ENCODE data around the gene TMEM269. TPM values are rescaled to one million over a fixed set of nuclear protein-coding genes. Genes with fewer than 3 reads are reported as not detected.

TMEM269 gene
- total and polyA plus RNA-seq, 4 experiments from 2014 or later, result 0.35 to 0.36 TPM; not detected in 2

- H3K4me1 Mint-ChIP-seq, result peaks cover 19 to 32% (median 28%) of the 10 kb centered on the region in 4 donors
- peaks cover 17% of the 10 kb centered on the region for H3K4me1 ChIP-seq (ENCODE audit: insufficient read depth, low read length)
- H3K27ac Mint-ChIP-seq, result peak overlapping the region; percentile 86 to 96 (median 94)
- no peaks in the 10 kb centered on the region for H3K9me3 ChIP-seq (ENCODE audit: control insufficient read depth in 1 of 2, low read length in 2 of 2)
- no peaks in the 10 kb centered on the region for H3K27me3 ChIP-seq (ENCODE audit: insufficient read depth, low read length)
- ChIA-PET POLR2A (ENCODE audit: partially characterized antibody) (interaction anchor here (1.0 to 4.3 kb wide), 14 partner anchors 9 to 133 kb away, joined by 3 to 66 read pairs (median 4); partner anchors contain the start of genes C1orf50, P3H1, TMEM269 and YBX1), CTCF (ENCODE audit: partially characterized antibody) (interaction anchor here (1.4 to 2.6 kb wide), 3 partner anchors 30 to 49 kb away, joined by 6 to 18 read pairs (median 7); partner anchors contain the start of genes C1orf50, P3H1 and ZNF691)
- peak overlapping the region; percentile 82 to 93 (median 86) for H3K4me3 Mint-ChIP-seq
- H3K27ac ChIP-seq (ENCODE audit: low read depth, low read length), result peak overlapping the region; percentile 87
- no peaks in the 10 kb centered on the region for H3K36me3 ChIP-seq (ENCODE audit: insufficient read depth, low read length)
- peak overlapping the region in 1 of 2 donors; percentile 74 for H3K4me3 ChIP-seq (ENCODE audit: low read length in 2 of 2)
- intact Hi-C loops (cut with micrococcal nuclease), result loop anchor here (1.0 to 10.0 kb wide), 6 partner anchors 30 to 481 kb away; partner anchors contain the start of genes CFAP57, EBNA1BP2, FOXJ3 and SLC2A1
- no peaks in the 10 kb centered on the region for H3K9me3 Mint-ChIP-seq
- DNase-seq, result peak in 1 of 5 donors; percentile 39
- H3K27me3 Mint-ChIP-seq, result no peaks in the 10 kb centered on the region
- H3K36me3 Mint-ChIP-seq, result peaks cover 3 to 16% of the 10 kb centered on the region in 2 donors
Measured at GRCh38 chr1:42815941-42816584, 31.3 kb downstream of the TMEM269 start.

GRCh38 chr1:42816585-42817439, 32.0 kb downstream of the TMEM269 start, which contains the start of the genes ERMAP and SVBP:
TSS of gene ERMAP (plus strand) at chr1:42817122. CDS start at chr1:42830449, 13,327 bp downstream.
TSS of gene SVBP (minus strand) at chr1:42817397. CDS start at chr1:42816544, 853 bp downstream.
- peak within 1 kb of the TSS; percentile 43 to 74 for H3K4me3 ChIP-seq (ENCODE audit: low read length in 2 of 2)
- intact Hi-C loops (cut with micrococcal nuclease), result loop anchor here (1.0 to 10.0 kb wide), 7 partner anchors 29 to 482 kb away; partner anchors contain the start of genes C1orf50, CFAP57, EBNA1BP2 and FOXJ3
- ChIA-PET CTCF (ENCODE audit: partially characterized antibody) (interaction anchor here (0.9 to 2.6 kb wide), 4 partner anchors 29 to 50 kb away, joined by 3 to 18 read pairs (median 6); partner anchors contain the start of genes C1orf50, P3H1 and ZNF691), POLR2A (ENCODE audit: partially characterized antibody) (interaction anchor here (0.7 to 4.3 kb wide), 16 partner anchors 9 to 355 kb away, joined by 3 to 66 read pairs (median 4); partner anchors contain the start of genes C1orf50, CFAP57, EBNA1BP2 and P3H1)
- H3K4me1 ChIP-seq (ENCODE audit: insufficient read depth, low read length), result peaks cover 17% of the 10 kb centered on the region
- H3K9me3 Mint-ChIP-seq, result no peaks in the 10 kb centered on the region
- H3K4me1 Mint-ChIP-seq, result peaks cover 19 to 32% (median 27%) of the 10 kb centered on the region in 4 donors
- H3K4me3 Mint-ChIP-seq, result peak within 1 kb of the TSS; percentile 82 to 93 (median 86)
- no peaks in the 10 kb centered on the region for H3K27me3 ChIP-seq (ENCODE audit: insufficient read depth, low read length)
- H3K27me3 Mint-ChIP-seq, result no peaks in the 10 kb centered on the region
- H3K27ac ChIP-seq (ENCODE audit: low read depth, low read length), result peak within 1 kb of the TSS; percentile 87
- H3K36me3 ChIP-seq (ENCODE audit: insufficient read depth, low read length), result no peaks in the 10 kb centered on the region
- H3K9me3 ChIP-seq (ENCODE audit: control insufficient read depth in 1 of 2, low read length in 2 of 2), result no peaks in the 10 kb centered on the region
- H3K27ac Mint-ChIP-seq, result peak within 1 kb of the TSS; percentile 86 to 96 (median 94)
- H3K36me3 Mint-ChIP-seq, result peaks cover 3 to 13% of the 10 kb centered on the region in 2 donors
- DNase-seq, result peak; percentile 88 to 97 (median 92)

DNA sequence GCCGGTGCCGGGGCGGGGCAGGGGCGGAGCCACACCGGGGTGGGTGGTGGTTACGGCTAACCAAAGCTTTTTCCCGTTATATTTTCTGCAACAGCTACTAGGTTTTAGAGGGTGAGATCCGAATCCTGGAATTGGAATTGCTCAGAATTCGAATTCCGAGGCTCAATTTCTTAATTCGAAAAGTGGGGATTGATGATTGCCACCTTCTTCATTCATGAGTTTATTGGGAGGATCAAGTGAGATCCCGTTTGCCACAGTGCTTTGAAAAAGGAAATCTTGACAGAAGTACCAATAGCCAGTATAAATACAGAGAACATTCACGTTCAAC, 32.6 kb downstream of the TMEM269 start:
- CTCF ChIA-PET (ENCODE audit: partially characterized antibody), result interaction anchor here (0.9 to 2.6 kb wide), 2 partner anchors 29 to 50 kb away, joined by 3 to 18 read pairs; partner anchors contain the start of genes C1orf50, P3H1 and ZNF691
- Mint-ChIP-seq H3K27me3 (no peaks in the 10 kb centered on the region), H3K4me1 (peaks cover 19 to 32% (median 27%) of the 10 kb centered on the region in 4 donors), H3K27ac (peak overlapping the region in 6 of 7 donors; percentile 12 to 88 (median 83)), H3K36me3 (peaks cover 3 to 13% of the 10 kb centered on the region in 2 donors), H3K9me3 (no peaks in the 10 kb centered on the region), H3K4me3 (peak overlapping the region; percentile 79 to 87 (median 82))
- POLR2A ChIA-PET (ENCODE audit: partially characterized antibody), result interaction anchor here (0.7 to 4.3 kb wide), 10 partner anchors 12 to 354 kb away, joined by 3 to 66 read pairs (median 4); partner anchors contain the start of genes C1orf50, CFAP57, EBNA1BP2 and P3H1
- Histone ChIP-seq H3K27me3 (ENCODE audit: insufficient read depth, low read length) (no peaks in the 10 kb centered on the region), H3K4me3 (ENCODE audit: low read length in 2 of 2) (peak overlapping the region; percentile 43 to 74), H3K4me1 (ENCODE audit: insufficient read depth, low read length) (peaks cover 17% of the 10 kb centered on the region), H3K36me3 (ENCODE audit: insufficient read depth, low read length) (no peaks in the 10 kb centered on the region), H3K27ac (ENCODE audit: low read depth, low read length) (peak overlapping the region; percentile 87), H3K9me3 (ENCODE audit: control insufficient read depth in 1 of 2, low read length in 2 of 2) (no peaks in the 10 kb centered on the region)
- no peak for DNase-seq
- intact Hi-C loops (cut with micrococcal nuclease), result loop anchor here (1.0 to 10.0 kb wide), 6 partner anchors 50 to 483 kb away; partner anchors contain the start of genes C1orf50, CFAP57, EBNA1BP2 and FOXJ3

DNA sequence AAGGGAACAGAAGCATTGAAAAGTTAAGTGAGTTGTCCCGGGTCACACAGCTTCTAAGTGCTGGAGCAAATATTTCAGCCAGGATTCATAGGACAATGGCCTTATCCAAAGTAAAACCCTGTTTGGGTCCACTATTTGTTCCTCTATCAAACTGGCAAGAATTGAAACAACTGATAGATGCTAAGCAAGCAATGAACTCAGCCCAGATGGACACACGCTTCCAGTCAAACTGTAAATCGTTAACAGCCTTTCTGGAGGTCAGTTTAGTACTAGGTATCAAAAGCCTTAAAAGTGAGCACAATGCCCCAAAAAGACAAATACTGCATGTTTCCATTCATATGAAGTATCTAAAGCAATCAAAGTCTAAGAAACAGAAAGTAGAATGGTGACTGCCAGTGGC, 33.2 kb downstream of the TMEM269 start:
- Mint-ChIP-seq H3K36me3 (peaks cover 3 to 13% of the 10 kb centered on the region in 2 donors), H3K27ac (peak overlapping the region in 3 of 7 donors; percentile 18 to 86 (median 76)), H3K4me3 (peak overlapping the region; percentile 25 to 86 (median 64)), H3K4me1 (peaks cover 19 to 32% (median 27%) of the 10 kb centered on the region in 4 donors), H3K9me3 (no peaks in the 10 kb centered on the region), H3K27me3 (no peaks in the 10 kb centered on the region)
- ChIA-PET POLR2A (ENCODE audit: partially characterized antibody) (interaction anchor here (0.8 to 4.3 kb wide), 6 partner anchors 18 to 135 kb away, joined by 3 to 66 read pairs (median 17); partner anchors contain the start of genes C1orf50, P3H1, TMEM269 and YBX1), CTCF (ENCODE audit: partially characterized antibody) (interaction anchor here (0.9 to 2.6 kb wide), 2 partner anchors 28 to 51 kb away, joined by 3 to 18 read pairs; partner anchors contain the start of genes C1orf50, P3H1 and ZNF691)
- Histone ChIP-seq H3K4me1 (ENCODE audit: insufficient read depth, low read length) (peaks cover 17% of the 10 kb centered on the region), H3K36me3 (ENCODE audit: insufficient read depth, low read length) (no peaks in the 10 kb centered on the region), H3K27me3 (ENCODE audit: insufficient read depth, low read length) (no peaks in the 10 kb centered on the region), H3K27ac (ENCODE audit: low read depth, low read length) (no peak overlapping the region), H3K4me3 (ENCODE audit: low read length in 2 of 2) (no peak overlapping the region), H3K9me3 (ENCODE audit: control insufficient read depth in 1 of 2, low read length in 2 of 2) (no peaks in the 10 kb centered on the region)
- intact Hi-C loops (cut with micrococcal nuclease), result loop anchor here (1.0 to 10.0 kb wide), 6 partner anchors 51 to 483 kb away; partner anchors contain the start of genes C1orf50, CFAP57, EBNA1BP2 and FOXJ3
- DNase-seq, result no peak

DNA sequence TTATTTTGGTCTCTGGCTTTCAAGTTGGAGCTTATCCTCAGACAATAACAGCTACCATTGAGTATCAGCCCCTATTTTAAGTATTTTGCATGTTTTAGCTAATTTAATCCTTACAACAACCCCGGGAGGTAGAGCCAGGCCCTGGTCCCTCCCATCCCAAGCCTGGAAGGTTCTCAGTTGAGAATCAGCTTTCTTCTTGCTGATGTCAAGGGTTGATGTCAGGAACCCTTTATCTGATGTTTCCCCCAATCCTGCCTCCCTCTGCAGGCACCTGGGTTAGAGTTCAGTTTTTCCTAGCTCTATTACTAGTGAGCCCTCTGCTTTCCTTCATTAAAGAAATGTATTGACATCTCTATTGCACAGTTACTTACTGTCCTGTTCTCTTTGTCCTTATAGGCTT, 36.0 kb downstream of the TMEM269 start:
- intact Hi-C loops (cut with micrococcal nuclease), result no loop called here
- H3K36me3 ChIP-seq (ENCODE audit: insufficient read depth, low read length), result no peaks in the 10 kb centered on the region
- Mint-ChIP-seq H3K9me3 (no peaks in the 10 kb centered on the region), H3K27ac (peak overlapping the region in 2 of 7 donors; percentile 48 to 49), H3K4me3 (no peak overlapping the region), H3K27me3 (no peaks in the 10 kb centered on the region), H3K4me1 (peaks cover 17 to 30% (median 23%) of the 10 kb centered on the region in 4 donors), H3K36me3 (peaks cover 0 to 6% of the 10 kb centered on the region in 2 donors)
- H3K9me3 ChIP-seq (ENCODE audit: control insufficient read depth in 1 of 2, low read length in 2 of 2), result no peaks in the 10 kb centered on the region
- H3K27me3 ChIP-seq (ENCODE audit: insufficient read depth, low read length), result no peaks in the 10 kb centered on the region
- ChIA-PET CTCF (ENCODE audit: partially characterized antibody) (interaction anchor here (0.6 to 1.4 kb wide), 3 partner anchors 10 to 183 kb away, joined by 3 to 6 read pairs (median 3); partner anchors contain the start of gene ZNF691), POLR2A (ENCODE audit: partially characterized antibody) (interaction anchor here (0.7 to 1.3 kb wide), 5 partner anchors 25 to 1320 kb away, joined by 3 to 5 read pairs (median 3); partner anchors contain the start of genes C1orf50, KLF18, P3H1 and ZNF691)
- peaks cover 11% of the 10 kb centered on the region for H3K4me1 ChIP-seq (ENCODE audit: insufficient read depth, low read length)
- no peak overlapping the region for H3K4me3 ChIP-seq (ENCODE audit: low read length in 2 of 2)
- no peak overlapping the region for H3K27ac ChIP-seq (ENCODE audit: low read depth, low read length)
- DNase-seq, result no peak

DNA sequence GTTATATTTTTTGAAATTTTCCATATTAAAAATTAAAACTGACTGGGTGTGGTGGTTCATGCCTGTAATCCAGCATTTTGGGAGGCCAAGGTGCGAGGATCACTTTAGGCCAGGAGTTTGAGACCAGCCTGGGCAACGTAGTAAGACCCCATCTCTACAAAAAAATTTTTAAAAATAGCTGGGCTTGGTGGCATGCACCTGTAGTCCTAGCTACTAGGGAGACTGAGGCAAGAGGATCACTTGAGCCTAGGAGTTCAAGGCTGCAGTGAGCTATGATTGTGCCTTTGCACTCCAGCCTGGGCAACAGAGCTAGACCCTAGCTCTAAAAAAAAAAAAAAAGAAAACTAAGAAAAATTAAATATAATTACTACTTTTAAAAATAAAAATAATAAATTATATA, 36.9 kb downstream of the TMEM269 start:
- no peaks in the 10 kb centered on the region for H3K36me3 ChIP-seq (ENCODE audit: insufficient read depth, low read length)
- H3K27me3 ChIP-seq (ENCODE audit: insufficient read depth, low read length), result no peaks in the 10 kb centered on the region
- ChIA-PET POLR2A (ENCODE audit: partially characterized antibody) (interaction anchor here (1.0 to 1.3 kb wide), 2 partner anchors 25 to 79 kb away, joined by 3 to 4 read pairs; partner anchors contain the start of gene ZNF691), CTCF (ENCODE audit: partially characterized antibody) (interaction anchor here (1.2 to 1.4 kb wide), 3 partner anchors 10 to 55 kb away, joined by 3 to 6 read pairs (median 3); partner anchors contain the start of genes C1orf50, P3H1 and ZNF691)
- intact Hi-C loops (cut with micrococcal nuclease), result no loop called here
- no peak overlapping the region for H3K4me3 ChIP-seq (ENCODE audit: low read length in 2 of 2)
- peaks cover 11 to 21% (median 15%) of the 10 kb centered on the region in 4 donors for H3K4me1 Mint-ChIP-seq
- no peak overlapping the region for H3K27ac Mint-ChIP-seq
- H3K9me3 ChIP-seq (ENCODE audit: control insufficient read depth in 1 of 2, low read length in 2 of 2), result no peaks in the 10 kb centered on the region
- no peak for DNase-seq
- peaks cover 4% of the 10 kb centered on the region for H3K4me1 ChIP-seq (ENCODE audit: insufficient read depth, low read length)
- H3K27ac ChIP-seq (ENCODE audit: low read depth, low read length), result no peak overlapping the region
- no peaks in the 10 kb centered on the region for H3K9me3 Mint-ChIP-seq
- no peaks in the 10 kb centered on the region for H3K27me3 Mint-ChIP-seq
- no peaks in the 10 kb centered on the region for H3K36me3 Mint-ChIP-seq
- no peak overlapping the region for H3K4me3 Mint-ChIP-seq

Data from CD4-positive, alpha-beta memory T cell (primary cell).